ENCODE data around the gene ETS1.

ETS1 gene

DNA sequence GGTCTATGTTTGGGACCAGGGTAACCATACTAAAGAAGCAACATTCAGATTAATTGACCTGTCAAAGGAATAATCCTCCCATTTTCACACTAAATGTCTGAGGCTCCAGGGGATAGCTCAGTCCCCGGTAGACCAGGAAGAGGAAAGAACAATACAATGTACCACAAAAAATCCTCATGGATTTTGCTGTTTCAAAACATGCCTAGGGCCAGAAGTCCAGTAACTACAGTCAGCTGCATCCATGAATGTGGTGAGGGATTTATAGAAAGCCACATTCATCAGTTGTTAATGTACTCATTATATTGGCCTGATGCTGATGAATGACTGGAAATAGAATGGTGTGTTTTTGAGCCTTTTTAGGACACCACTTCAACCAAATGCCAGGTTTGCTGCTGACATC, 6.9 kb upstream of the ETS1 start:
- no peak for DNase-seq (ENCODE audit: low read depth, low spot score)

DNA sequence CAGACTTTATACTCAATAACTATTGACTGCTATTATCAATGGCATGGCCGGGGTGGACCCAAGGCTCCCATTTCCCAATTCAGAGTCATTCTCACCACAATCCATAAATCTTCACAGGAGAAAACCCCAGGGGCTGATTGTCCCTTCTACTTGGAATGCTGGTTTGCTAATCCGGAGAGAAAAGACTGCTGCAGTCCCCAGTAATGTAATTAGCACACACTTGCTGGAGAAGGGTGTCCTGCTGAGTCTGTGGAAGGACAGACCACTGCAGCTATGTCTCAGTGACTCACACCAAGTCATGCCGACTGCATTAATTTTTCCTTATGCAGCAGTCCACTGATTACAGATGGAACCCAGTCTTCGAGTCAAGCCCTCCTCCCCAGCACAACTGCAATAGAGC, 5.9 kb upstream of the ETS1 start:
- DNase-seq (ENCODE audit: low read depth, low spot score): no peak

DNA sequence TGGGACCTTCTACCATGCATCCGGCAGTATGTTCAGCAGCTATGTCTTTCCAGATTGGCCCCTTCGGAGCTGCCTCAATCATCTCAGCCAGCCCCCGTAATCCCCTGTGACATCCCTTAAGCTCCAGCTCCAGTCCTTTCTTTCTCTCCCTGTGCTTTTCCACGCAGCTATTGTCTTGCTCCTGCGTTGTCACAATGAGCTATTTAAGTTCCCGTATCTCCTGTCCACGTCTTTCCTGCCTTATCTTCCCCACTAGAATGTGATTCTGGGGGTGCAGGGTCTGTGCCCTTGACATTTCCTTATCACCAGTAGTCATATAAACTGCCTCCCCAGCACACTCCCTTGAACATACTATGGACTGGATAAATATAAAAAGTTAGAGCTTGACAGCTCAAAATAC, 5.1 kb upstream of the ETS1 start:
- no peak for DNase-seq (ENCODE audit: low read depth, low spot score)

DNA sequence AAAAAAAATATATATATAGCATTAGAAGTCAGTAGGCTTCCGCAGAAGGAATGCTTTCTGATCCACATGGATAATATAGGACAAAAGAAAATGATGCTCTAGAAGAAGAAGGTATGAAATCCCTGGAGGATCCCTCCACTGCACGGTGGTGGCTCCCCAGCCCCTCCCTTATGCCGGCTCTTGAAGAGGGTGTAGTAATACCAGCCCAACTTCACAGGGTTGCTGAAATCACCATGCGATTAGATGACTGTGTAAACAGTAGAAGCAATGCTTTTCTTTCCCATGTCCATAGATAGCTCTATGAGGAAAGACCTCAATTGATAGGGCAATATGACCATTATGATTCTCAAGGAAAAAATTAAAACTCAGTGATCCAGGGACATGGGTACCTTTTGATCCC, 3.2 kb upstream of the ETS1 start:
- DNase-seq (ENCODE audit: low read depth, low spot score): no peak

DNA sequence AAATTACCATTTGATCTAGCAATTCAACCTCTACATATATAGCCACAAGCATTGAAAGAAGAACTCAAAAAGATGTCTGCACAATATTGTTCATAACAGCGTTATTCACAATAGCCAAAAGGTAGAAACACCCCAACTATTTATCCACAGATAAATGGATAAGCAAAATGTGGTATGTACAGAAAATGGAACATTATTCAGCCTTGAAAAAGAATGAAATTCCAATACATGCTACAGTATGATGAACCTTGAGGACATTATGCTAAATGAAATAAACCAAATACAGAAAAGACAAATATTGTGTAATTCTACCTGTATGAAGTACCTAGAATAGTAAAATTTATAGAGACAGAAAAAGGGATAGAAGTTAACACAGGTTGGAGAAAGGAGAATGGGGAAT, 2.6 kb upstream of the ETS1 start:
- no peak for DNase-seq (ENCODE audit: low read depth, low spot score)

DNA sequence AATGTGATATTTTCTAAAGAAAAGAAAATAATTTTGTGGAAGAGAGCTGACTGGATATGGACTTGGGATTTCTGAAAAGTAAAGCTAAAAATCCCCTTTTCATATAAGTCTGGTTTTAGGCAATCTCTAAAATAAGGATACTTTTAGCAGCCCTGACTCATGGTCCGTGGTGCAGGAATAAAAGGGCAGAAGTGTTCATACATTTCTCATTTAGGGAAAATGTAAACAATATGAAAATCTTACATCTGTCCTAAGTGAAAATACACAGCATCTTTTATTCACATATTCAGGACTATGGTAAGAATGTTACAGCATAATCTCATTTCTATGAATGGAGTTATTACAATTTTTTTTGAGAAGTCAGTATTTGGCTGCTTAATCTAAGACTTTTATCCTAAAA, 735 bp upstream of the ETS1 start:
- no peak for DNase-seq (ENCODE audit: low read depth, low spot score)

DNA sequence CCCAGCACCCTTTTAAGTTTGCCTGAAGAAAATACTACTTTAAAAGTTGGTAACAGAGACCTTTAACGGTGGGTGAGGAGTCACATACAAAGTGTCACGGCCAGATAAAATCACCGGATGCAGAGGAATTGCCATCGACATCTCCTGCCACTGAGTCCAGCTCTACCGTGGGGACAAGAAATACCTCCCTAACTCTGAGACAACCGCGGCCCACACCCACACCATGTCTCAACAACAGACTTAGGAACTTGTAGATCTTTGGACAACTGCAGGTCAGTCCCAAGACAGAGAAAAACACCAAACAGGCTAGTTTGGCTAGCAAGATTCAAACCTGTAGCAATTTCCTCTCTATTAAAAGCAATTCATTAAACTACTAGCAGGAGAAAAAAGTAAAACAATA, 669 bp downstream of the ETS1 start:
- no peak for DNase-seq (ENCODE audit: low read depth, low spot score)

DNA sequence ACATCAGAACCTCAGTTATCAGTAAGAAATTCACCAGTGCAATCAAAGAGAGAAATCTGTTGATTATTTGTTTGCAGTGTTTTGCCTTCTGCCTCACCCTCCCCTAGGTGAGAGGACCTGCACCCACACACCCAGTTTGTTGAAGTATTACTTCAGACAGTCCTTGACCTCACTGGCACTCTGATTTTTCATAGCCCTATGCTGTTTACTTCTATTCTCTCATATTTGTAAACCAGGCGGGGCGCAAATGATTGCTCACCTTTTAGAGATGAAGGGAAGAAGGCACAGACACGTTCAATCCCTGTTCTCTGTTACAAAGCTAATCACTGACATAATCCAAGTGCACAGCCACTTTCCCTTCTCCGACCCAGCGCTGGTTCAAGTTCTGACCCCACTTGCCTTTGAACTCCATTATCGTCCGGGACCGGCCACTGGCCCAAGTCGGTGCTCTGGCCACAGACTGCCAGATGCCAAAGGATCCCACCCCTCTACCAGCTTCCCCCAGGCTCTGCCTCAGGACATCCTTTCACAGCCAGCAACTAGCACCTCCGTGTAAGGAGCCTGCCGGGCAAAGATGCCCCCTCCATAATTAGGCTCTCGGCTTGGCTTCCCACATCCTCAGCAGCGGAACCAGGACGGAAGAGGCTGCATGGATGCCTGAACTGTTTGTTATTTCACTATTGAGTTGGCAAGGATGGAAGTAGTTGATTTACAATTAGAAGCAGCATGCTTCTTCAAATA, 1.7 kb downstream of the ETS1 start:
- no peak for DNase-seq (ENCODE audit: low read depth, low spot score)

DNA sequence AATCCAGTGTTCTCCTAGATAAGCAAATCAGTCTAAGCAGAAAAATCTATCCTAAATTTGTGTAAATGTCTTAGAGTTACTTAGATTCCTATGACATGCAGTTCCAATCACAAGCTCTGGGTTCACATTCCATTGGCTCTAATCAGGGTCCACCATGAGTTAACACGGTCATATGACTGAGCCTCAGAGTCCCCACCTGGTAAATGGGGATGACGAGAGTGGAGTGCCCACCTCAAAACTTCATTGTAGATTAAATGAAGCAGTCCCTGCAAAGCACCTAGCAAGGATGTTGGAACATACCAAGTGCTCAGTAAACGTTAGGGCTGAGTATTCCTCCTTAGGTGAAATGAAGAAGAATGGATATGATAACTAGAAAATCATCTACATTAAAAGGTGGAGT, 3.1 kb downstream of the ETS1 start:
- DNase-seq (ENCODE audit: low read depth, low spot score): no peak

DNA sequence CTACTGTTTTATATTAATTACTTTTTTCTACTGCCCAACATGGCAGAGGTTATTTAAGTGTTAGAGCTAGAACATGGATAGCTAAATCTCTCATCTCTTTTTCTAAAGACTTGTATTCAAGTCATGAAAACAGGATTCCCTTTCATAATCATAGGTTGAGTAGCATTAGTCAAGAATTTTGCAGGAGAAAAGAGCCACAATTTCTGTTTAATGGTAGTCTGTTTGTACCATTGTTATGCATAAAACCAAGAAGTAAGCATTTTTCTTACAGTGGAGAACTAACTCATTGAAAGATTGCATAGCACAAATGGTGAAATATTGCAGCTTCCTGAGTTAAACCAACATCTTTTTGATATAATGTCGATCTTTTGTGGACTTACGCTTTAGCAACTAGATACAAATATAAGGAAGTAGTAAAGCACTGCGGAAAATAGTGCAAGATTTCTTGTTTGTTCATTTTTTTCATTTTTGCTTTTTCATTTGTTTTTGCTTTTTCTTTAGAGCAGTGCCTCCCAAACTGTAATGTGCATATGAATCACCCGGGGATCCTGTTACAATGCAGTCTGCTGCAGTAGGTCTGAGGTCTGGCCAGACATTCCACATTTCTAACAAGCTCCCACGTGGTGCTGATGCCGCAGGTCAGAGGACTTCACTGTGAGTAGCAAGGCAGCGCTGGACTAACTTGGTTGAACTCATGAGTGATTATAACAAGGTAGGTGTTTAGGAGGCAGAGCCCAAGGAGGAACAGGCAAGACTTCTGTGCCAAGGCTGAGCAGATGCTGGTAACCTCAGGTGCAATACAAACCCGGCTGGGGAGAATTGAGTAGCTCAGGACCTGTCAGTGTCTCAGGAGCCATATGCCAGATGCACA, 4.6 kb downstream of the ETS1 start:
- DNase-seq (ENCODE audit: low read depth, low spot score): peak; percentile 80

DNA sequence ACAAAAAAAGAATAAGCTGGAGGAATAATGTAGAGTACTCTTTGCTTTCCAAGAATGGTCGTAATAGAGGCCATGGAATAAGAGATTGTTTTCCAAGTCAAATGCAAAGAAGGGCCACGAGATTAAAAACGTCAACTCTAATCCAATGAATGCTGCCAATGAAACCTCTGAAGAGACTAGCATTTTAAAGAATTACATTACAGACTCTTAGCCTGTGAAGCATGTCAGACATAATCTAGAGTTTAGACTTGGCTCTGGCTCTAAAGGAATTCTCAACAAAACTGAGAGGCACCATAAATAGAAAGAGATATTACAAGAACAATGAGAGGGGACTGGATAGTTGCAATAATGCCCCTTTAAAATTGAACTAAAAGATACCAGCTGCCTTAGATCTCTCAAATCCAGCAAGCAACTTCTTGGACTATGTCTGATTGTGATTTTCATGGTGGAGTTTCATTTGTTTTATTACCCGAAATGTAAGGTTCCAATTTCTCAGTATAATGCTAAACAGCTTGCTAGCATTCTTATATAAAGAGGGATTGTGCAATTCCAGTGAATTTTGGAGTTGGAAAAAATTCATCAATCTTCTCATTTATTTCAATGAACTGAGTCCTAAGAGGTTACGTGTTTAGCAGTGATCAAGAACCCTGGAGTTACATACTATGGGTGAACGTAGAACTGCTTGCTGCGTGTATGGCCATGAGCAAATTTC, 5.6 kb downstream of the ETS1 start:
- DNase-seq (ENCODE audit: low read depth, low spot score): no peak

DNA sequence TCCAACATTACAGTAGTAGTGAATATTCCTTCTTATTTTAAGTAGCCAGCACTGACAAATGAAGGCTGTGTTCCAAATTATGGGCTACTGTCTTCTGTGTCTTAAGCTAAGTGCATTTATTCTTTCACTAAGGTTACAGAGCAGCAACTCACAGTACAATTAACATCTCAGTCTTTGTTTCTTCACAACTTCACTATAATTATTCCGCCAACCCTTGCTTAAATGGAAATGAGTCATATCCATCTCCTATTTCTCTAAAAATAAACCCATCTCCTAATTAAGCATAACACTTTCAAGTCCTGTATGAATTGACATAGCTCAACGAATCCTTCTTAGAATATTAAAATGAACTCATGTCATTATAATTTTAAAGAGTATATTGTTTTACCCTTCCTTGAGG, 6.7 kb downstream of the ETS1 start:
- DNase-seq (ENCODE audit: low read depth, low spot score): no peak

DNA sequence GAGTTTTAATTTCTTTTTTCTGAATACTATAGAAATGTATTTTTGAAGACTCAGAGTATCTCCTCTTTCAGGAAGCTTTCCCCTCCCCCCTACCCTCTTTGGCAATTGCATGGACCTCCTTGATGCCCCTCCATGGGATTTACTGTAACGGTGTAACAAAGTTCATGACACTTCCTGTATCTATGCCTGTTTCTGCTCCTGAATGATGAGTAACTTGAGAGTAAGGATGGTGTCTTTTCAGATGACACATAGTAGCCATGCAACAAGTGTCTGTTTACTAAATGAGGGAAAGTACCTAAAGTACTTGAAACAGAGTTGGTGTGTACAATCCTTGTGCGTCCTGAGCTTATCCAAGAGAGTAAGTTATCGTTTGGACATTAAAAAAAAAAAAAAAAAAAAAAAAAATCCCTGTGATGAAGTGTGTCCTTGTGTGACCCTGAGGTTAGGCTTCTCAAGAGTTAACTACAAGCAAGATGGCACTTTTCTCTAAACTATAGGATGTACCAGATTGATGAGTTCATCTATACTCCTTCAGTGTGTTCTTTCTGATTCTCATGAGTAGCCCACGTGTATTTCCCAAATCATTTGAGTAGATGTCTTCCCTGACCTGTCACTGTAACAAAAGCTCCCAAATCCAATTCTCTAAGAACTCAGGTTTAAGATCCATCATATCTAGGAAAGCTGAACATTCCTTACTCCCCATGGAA, 7.4 kb downstream of the ETS1 start:
- no peak for DNase-seq (ENCODE audit: low read depth, low spot score)

DNA sequence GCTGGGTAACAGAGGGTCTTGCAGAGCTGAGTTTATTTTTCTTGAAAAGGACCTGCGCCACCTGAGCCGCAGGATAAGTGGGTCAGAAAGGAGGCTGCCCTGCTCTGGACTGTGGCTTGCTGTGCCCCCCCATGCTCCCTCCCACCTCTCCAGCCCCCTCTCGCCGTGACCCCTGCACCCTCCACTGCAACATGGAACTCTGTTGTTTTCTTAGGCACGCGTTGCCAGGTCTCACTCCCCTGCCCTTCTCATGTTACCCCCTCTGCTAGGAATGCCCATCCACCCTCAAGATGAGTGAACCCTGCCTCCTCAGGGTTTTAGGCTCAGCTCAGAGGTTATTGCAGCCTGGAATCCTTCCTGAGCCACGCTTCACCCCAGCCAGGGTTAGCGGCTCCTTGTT, 10.8 kb downstream of the ETS1 start:
- no peak for DNase-seq (ENCODE audit: low read depth, low spot score)

DNA sequence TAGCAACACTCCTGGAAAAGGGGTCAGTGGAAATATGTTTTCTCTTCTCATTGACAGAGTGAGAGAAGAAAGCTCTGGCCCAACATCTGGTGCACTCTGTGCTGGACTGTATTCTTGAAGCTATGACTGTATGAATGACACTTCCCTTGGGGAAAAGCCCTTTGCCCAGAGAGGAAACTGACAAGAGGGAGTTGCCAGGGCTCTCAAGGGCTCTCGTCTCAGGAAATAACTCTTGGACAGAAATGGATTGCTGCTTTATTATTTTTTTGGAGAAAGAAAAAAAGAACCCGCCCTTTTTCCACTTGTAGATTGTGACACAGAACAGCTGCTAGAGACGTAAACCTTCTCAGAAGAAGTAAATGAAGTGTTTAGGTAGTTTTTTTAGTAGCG, 11.4 kb downstream of the ETS1 start:
- no peak for DNase-seq (ENCODE audit: low read depth, low spot score)

DNA sequence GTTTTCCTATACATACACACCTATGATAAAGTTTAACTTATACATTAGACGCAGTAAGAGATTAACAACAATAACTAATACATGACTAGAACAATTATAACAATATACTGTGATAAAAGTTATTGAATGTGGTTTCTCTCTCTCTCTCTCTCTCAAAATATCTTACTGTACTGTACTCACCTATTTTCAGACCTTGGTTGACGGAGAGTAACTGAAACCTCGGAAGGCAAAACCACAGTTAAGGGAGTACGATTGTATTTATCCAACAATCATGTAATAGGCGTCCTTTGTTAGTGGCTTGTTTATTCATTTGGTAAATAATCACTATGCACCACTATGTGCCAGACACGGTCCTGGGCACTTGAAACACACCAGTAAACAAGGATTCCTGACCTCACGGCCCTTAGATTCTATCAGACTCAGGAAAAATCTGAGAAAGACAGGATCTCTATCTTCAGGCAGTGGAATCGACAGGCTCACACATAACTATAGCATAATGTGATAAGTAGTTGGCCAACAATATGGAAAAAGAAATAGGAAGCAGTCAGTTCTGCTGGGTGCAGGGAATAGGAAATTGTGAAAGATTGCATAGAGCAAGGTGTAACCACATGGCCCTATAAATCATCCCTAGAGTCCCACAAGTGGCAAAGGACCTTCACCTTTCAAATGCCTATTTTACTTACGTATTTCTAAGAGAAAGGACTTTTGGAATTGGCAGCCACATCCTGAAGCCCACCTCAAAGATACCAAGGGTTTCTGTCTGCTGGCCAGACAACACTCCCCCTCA, 12.0 kb downstream of the ETS1 start:
- DNase-seq (ENCODE audit: low read depth, low spot score): no peak

DNA sequence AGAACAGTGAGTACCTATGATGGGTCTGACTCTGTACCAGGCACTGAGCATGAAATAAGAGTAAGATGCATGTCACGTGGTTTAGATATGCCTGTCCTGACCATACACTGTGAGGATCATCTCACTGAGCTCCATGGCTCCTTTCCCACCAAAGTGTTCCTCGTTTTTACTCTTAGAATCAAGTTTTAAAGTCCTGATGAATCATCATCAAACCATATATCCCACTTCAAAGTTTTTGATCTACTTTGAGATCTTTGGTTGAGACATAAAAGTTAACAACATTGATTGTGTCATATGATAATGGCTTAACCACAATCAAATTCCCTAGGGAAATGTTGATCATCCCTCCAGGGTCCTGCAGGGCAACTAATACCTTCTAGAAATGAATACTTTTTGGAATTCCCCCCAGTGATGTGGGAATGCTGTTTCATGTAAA, 12.8 kb downstream of the ETS1 start:
- no peak for DNase-seq (ENCODE audit: low read depth, low spot score)

DNA sequence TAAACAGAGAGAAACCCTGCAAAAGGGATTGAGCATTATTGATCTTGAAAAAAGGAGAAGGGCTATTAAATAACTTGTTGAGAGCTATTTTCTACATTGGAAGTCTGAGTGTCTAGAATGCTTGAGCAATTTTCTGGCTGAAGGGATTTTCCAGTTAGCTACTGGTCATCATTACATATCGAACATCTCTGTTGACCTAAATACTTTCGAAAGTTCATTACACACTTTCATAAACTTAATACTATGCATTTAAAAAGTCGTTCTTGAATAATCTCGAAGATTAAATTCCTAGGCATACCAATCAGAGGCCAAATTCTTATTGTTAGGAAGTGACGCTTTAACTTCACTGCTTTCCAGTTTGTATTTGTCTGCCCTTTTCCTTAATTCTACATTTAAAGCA, 13.7 kb downstream of the ETS1 start:
- DNase-seq (ENCODE audit: low read depth, low spot score): no peak

DNA sequence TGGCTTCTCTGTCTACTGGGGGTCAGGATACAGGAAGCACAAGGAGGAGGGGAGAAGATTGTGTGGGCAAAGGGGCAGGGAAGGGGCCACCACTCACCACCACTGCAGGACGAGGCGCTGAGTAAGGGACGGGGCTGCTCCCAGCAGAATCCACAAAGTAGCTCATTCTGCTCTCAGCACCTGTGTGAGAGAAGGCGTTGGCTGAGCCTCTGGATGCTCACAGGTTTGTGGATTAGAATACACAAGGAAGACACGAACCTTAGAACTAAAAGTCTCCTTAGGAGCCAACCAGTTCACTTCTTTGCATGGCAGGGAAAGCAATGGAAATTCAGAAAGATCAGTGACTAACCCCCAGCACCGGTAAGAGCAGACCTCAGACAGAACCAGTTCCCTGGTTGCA, 14.4 kb downstream of the ETS1 start:
- no peak for DNase-seq (ENCODE audit: low read depth, low spot score)

DNA sequence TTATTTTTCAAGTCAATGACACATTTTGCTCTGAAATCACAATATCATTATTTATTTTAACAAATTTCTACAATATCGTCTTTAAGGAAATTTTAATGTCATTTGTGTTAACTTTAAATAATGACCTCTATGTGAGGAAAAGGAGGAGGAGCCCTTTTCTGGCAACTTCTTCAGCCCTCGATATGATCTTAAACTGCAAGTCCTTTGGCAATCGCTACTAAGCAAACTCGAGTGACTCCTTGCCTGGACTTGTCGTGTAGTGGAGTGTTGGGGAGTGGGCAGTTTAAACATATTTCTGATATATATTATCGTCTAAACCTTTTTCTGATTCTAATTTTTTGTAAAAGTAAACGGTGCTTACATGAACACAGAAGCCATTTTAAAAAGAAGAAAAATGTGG, 16.7 kb downstream of the ETS1 start:
- no peak for DNase-seq (ENCODE audit: low read depth, low spot score)

DNA sequence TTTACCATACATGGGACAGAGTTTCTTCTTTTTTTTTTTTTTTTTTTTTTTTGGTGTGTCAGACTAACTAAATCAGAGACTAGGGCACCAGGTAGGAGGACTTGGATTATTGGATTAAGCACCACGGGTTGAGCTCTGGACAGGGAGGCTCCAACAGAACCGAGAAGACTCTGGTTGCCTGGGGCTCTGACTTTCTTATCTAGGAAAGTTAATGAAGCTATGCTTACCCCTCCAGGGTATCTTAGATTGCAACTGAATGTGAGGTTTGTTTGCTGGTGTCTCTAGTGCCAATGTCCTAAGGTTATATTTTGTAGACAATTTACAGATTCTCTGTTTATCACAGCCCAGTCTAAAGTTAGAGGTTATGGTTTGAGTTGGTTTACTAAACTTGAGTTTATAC, 18.1 kb downstream of the ETS1 start:
- no peak for DNase-seq (ENCODE audit: low read depth, low spot score)

All from smooth muscle cell of the brain vasculature (primary cell).